Fibroblast of lung (primary cell): ENCODE results near the gene CD7. TPM values are rescaled to one million over a fixed set of nuclear protein-coding genes. Genes with fewer than 3 reads are reported as not detected.

Experiments
- DNase-seq, 2 donors: peaks; one replicate each; pipeline versions ENCODE4 v3.0.0 to v3.0.0-alpha.2; 2010; ENCODE audit warnings: low read depth in 2 of 2
- H2AFZ ChIP-seq: 2 replicates; pipeline ENCODE4 v1.5.1; 2012; ENCODE audit warnings: low read length, control low read depth, inconsistent platforms
- H3K27ac ChIP-seq: 2 replicates; pipeline ENCODE4 v1.5.1; 2011; ENCODE audit warnings: low read length, control low read depth; ENCODE audit not compliant: insufficient read depth
- H3K27me3 ChIP-seq: 2 replicates; pipeline ENCODE4 v1.5.1; 2011; ENCODE audit warnings: mild to moderate bottlenecking, low read length; ENCODE audit not compliant: control insufficient read depth, insufficient read depth
- H3K36me3 ChIP-seq: 2 replicates; pipeline ENCODE4 v1.5.1; 2011; ENCODE audit warnings: low read length; ENCODE audit not compliant: control insufficient read depth, insufficient read depth
- H3K4me1 ChIP-seq: 2 replicates; pipeline ENCODE4 v1.5.1; 2011; ENCODE audit warnings: low read length; ENCODE audit not compliant: control insufficient read depth, insufficient read depth; ENCODE audit errors: extremely low read depth
- H3K4me2 ChIP-seq: 2 replicates; pipeline ENCODE4 v1.5.1; 2011; ENCODE audit warnings: low read length, control low read depth; ENCODE audit not compliant: insufficient read depth; ENCODE audit errors: extremely low read depth
- H3K4me3 ChIP-seq, 4 experiments: fragments of 200-600 bp in 1 of 4; sonication (generic) in 1 of 4; replicated peaks in 1 of 4; 2 replicates each; pipeline ENCODE4 v1.5.1; 2011 to 2016; ENCODE audit warnings: low read length in 4 of 4, low read depth in 3 of 4, mild to moderate bottlenecking in 3 of 4, control low read depth in 2 of 4, inconsistent platforms in 1 of 4, mixed read lengths in 1 of 4; ENCODE audit not compliant: insufficient read depth in 1 of 4; ENCODE audit errors: control extremely low read depth in 1 of 4
- H3K79me2 ChIP-seq: 2 replicates; pipeline ENCODE4 v1.5.1; 2012; ENCODE audit warnings: mild to moderate bottlenecking, low read length, inconsistent platforms; ENCODE audit not compliant: control insufficient read depth, insufficient read depth
- H3K9ac ChIP-seq: 2 replicates; pipeline ENCODE4 v1.5.1; 2011; ENCODE audit warnings: mild to moderate bottlenecking, low read length, control low read depth; ENCODE audit not compliant: insufficient read depth
- H3K9me3 ChIP-seq: 2 replicates; pipeline ENCODE4 v1.5.1; 2012; ENCODE audit warnings: low read depth, low read length; ENCODE audit not compliant: control insufficient read depth, insufficient read depth
- H4K20me1 ChIP-seq: 2 replicates; pipeline ENCODE4 v1.5.1; 2011; ENCODE audit warnings: low read length; ENCODE audit not compliant: control insufficient read depth, insufficient read depth; ENCODE audit errors: extremely low read depth
- CTCF ChIP-seq, 2 donors: IDR thresholded peaks in 1 of 2; conservative IDR thresholded peaks in 1 of 2; 1 replicate in 1 of 2; 2 replicates in 1 of 2; pipeline ENCODE4 v1.5.1; 2011 to 2012; ENCODE audit warnings: low read length in 2 of 2, control low read depth in 1 of 2, inconsistent platforms in 1 of 2, low read depth in 1 of 2, mild to moderate bottlenecking in 1 of 2
- EZH2 ChIP-seq: IDR thresholded peaks from 2 replicates; pipeline ENCODE4 v1.5.1; 2012; ENCODE audit warnings: low read length, control low read depth, mild to moderate bottlenecking; ENCODE audit errors: missing control alignments
- polyA plus RNA-seq, 2 donors: library from polyadenylated mRNA; depleted of rRNA in 1 of 2; stranded (reverse) in 1 of 2; unstranded in 1 of 2; fragments of >200 nt; gene quantifications; 2 replicates each; pipeline ENCODE4 v1.2.1, GENCODE V29; 2011 to 2012; ENCODE audit warnings: missing spikeins in 1 of 2
- total RNA-seq: library from RNA; depleted of rRNA; stranded (reverse); fragments of >200 nt; gene quantifications from 2 replicates; pipeline ENCODE4 v1.2.1, GENCODE V29; 2014

The CD7 gene
- total and polyA plus RNA-seq, 2 donors (not counting 1 experiment from before 2014, with no cell fraction given), result 0.17 TPM; not detected in 1

- Histone ChIP-seq H3K4me1 (peaks cover 5% of the 10 kb centered on the region), H3K4me3 (no peak overlapping the region), H3K4me2 (no peak overlapping the region), H4K20me1 (no peaks in the 10 kb centered on the region), H2AFZ (no peak overlapping the region), H3K79me2 (no peaks in the 10 kb centered on the region), H3K27ac (no peak overlapping the region), H3K36me3 (no peaks in the 10 kb centered on the region), H3K9me3 (no peaks in the 10 kb centered on the region), H3K9ac (no peak overlapping the region), H3K27me3 (peaks cover 14% of the 10 kb centered on the region)
- TF ChIP-seq EZH2, result no peak
- no peak for TF ChIP-seq CTCF (conservative IDR thresholded peaks at IDR 0.05 in 1 of 2, IDR thresholded peaks at IDR 0.05 in 1 of 2; ENCODE audit: low read depth in 1 of 2, low read length in 2 of 2)
- DNase-seq, result no peak
These were observed 37.4 kb upstream of the CD7 start for GRCh38 chr17:82354804-82355308.

GRCh38 chr17:82353484-82353883 is 36.1 kb upstream of the CD7 start:
- no peaks in the 10 kb centered on the region for H4K20me1 ChIP-seq
- TF ChIP-seq EZH2, result no peak
- no peak for TF ChIP-seq CTCF (conservative IDR thresholded peaks at IDR 0.05 in 1 of 2, IDR thresholded peaks at IDR 0.05 in 1 of 2; ENCODE audit: low read depth in 1 of 2, low read length in 2 of 2)
- H3K4me2 ChIP-seq, result no peak overlapping the region
- H3K4me1 ChIP-seq, result peaks cover 5% of the 10 kb centered on the region
- no peak for DNase-seq
- peaks cover 15% of the 10 kb centered on the region for H3K27me3 ChIP-seq
- H2AFZ ChIP-seq, result no peak overlapping the region
- no peak overlapping the region for H3K9ac ChIP-seq
- no peaks in the 10 kb centered on the region for H3K36me3 ChIP-seq
- H3K9me3 ChIP-seq, result no peaks in the 10 kb centered on the region
- no peak overlapping the region for H3K4me3 ChIP-seq
- H3K79me2 ChIP-seq, result no peaks in the 10 kb centered on the region
- H3K27ac ChIP-seq, result no peak overlapping the region

- Histone ChIP-seq H4K20me1 (no peaks in the 10 kb centered on the region), H3K27me3 (peaks cover 9% of the 10 kb centered on the region), H3K4me1 (peaks cover 5% of the 10 kb centered on the region), H3K4me3 (no peak overlapping the region), H3K4me2 (no peak overlapping the region), H2AFZ (no peak overlapping the region), H3K27ac (no peak overlapping the region), H3K36me3 (no peaks in the 10 kb centered on the region), H3K9me3 (no peaks in the 10 kb centered on the region), H3K9ac (no peak overlapping the region), H3K79me2 (no peaks in the 10 kb centered on the region)
- DNase-seq, result peak; percentile 71 to 90
- no peak for TF ChIP-seq EZH2
- peak; percentile 81 to 90 for TF ChIP-seq CTCF (conservative IDR thresholded peaks at IDR 0.05 in 1 of 2, IDR thresholded peaks at IDR 0.05 in 1 of 2; ENCODE audit: low read depth in 1 of 2, low read length in 2 of 2)
These were observed 34.5 kb upstream of the CD7 start for GRCh38 chr17:82351713-82352488.
